Stimulated activated CD4-positive, alpha-beta T cell treated with anti-CD3 and anti-CD28 coated beads, Interleukin-4, amount 100 ng/mL, for 48 hours (primary cell): ENCODE results near the gene EREG.

Experiments
- DNase-seq, 2 donors: peaks; one replicate each; pipeline ENCODE4 v3.0.0-alpha.2; 2020; ENCODE audit warnings: low read depth in 2 of 2

Gene EREG

DNA sequence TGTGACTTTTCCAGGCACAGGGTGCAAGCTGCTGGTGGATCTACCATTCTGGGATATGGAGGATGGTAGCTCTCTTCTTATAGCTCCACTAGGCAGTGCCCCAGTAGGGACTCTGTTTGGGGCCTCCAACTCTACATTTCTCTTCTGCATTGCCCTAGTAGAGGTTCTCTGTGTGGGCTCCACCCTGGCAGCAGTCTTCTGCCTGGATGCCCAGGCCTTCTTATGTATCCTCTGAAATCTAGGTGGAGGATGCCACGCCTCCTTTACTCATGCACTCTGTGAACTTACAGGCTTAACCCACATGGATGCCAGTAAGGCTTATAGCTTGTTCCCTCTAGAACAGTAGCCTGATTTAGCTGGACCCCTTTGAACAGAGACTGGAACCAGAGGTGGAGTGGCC is 20.9 kb upstream of the EREG start:
- no peak for DNase-seq

DNA sequence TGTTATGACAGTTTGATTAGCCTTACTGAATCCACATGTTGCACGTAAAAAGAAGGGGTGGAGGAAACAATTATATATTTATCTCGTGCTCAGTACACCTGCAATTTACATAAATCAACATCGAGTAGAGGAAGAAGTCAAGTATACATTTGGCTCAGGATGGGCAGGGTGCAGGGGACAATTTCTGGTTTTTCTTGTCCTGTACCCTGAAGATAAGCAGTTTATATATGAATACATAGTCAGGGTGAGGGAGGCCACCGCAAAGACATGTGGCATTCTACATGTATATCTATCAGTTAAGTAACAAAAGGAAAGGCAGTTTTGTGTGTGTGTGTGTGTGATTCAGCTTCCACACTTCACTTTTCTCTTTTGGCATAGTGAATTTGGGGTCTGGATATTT is 11.1 kb upstream of the EREG start:
- DNase-seq: no peak

DNA sequence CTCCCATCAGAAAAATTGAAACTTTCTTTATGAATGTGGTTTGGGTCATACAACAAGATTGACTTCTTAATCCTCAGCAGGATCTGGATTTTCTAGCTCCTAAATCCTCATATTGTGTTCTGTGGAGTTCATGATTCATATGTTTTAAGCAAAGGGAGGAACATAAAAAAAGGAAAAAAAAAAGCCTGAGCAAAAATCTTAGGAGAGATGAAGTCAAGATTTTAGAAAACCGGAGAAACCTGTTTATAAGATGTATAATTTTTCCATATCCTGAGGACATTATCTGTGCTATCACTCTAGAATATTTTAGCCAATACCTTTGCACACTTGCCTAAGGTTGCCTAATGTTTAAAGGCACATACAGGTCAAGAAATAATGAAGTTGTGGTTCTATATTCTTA is 7.0 kb upstream of the EREG start:
- DNase-seq: no peak

DNA sequence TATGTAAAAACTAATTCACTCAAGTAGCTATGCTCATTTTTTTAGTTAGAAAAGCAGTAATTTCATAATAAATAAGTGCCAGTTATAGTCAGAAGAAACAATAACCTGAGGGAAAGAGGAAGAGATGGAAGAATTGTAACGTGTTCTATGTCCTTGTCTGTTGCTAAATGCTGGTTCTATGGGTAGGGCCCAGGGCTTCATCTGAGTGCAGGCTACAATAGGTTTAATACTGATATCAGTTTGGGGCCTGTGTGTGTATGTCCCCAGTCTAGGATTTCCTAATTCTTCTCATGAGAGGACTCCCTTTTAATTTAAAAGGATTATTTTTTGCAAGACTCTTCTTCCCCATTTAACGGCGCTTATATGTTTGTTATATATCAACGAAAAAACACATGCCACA is 3.3 kb upstream of the EREG start:
- DNase-seq: no peak

DNA sequence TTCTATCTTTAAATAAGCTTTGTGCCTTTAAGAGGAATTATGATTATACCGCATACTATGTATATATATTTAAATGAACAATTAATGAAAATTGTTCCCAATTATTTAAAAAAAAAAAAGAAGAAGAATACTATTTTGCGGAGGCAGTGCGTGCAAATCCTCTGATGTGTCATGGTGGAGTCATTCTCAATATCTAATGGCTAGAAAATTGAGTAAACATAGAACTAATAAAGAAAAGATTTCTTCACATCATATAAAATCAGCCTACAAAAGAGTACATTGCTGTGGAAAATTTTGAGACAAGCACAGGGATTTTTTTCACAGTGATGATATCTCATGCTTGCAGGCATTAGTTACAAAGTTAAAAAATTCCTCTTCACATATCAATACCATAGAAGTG is 2.6 kb upstream of the EREG start:
- no peak for DNase-seq

DNA sequence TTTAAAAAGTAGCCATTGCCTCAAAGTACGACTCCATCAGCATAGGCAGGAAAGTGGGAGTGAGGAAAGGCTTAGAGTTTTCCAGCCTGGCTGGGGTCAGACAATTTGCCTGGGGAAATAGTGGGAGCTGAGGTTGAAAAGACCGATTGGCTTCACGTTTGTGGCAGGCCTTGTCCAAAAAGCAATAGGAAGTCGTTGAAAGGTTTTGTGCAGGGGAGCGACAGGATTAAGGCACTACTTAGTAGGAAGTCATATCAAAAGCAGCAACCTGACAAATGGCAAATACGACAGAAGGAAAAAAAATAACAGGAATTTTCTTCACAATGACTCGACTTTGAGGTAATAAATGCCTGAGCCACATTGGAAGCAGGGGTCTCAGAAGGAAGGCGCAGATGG is 691 bp upstream of the EREG start:
- DNase-seq: no peak

DNA sequence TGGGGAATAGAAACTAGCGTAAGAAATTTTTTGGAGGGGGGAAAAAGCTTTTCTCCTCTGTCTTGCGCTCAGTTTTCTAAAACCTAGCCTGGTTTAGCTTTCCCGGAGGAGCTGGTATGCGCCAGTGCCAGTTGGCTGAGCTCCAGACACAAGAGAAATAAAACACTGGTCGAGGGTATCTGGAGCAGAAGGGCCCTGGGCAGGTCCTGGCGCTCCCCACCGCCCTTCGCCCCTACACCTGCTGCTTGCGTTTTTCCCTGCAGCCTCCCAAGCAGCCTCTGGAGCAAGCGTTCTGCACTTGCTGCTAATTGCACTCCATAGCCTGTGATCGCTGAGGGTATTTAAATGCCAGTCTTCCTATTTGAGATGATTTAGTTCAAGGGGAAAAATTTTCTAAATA is 816 bp downstream of the EREG start:
- no peak for DNase-seq

DNA sequence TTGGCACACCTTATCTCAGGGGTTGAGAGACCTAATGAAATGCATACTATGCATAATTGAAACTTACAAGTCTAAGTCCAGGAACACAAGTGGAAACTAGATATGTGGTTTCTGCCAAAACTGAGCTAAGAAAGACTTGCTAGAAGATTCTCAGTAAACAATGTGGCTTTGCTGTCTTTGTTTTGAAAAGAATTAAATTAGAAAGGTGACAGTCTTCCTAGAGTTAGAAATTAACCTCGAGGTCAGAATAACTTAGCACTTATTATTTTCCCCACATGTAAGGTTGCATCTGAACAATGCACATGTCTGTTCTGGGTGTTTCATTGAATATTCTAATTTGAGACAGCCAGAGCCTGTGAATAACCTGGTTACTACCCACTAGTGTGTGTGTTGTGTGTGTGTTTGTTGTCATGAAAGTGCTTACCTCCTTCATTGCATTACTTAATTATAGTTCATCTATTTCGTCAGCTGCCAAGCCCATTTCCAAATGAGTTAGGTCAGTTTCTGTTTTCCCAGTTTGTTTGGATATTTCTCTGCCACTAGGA is 1.5 kb downstream of the EREG start:
- DNase-seq: no peak

DNA sequence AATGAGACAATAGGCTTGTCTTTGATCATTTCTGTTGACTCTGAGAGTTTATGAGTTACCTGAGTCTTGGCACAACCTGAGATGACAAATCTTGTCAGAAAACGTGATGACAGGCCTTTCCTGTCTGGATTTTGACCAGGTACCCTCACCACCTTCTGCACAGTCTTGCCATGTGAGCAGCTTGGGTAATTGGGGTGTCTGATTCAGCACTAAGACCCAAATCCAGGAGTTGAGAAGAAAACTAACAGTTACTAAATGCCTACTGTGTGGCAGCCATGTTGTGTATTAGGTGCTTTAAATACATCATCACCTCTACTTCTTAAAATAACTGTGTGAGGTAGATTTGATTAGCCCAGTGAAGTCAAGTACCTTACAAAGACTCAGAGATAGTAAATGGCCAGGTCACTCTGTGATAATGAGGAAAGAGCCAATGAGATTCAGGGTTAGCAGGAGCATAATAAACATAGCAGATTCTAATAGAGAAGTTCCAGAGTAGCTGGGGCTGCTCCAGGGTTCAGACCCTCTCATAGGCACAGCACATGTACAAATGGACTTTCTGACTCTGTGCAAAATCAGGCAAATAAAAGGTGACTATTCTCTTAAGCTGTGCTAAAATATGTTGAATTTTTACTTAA is 2.8 kb downstream of the EREG start:
- no peak for DNase-seq

DNA sequence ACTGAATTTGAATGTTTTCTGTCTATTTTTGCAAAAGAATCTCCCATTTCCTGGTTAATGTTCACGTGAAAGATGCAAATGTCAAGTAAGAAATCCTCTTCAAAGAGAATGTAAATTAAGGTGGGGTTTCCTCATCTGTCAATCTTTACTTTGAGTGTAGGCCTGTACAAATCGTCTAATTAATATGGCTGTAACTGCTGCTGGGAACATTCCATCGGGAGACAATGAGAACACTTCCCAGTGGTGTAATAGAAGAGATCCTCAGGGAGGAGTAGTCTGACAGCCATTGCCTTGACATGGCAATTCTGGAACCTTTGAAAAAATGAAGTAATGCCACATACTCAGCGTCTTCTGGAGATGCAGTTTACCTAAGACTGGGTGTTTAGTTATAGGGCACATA is 3.7 kb downstream of the EREG start:
- no peak for DNase-seq

DNA sequence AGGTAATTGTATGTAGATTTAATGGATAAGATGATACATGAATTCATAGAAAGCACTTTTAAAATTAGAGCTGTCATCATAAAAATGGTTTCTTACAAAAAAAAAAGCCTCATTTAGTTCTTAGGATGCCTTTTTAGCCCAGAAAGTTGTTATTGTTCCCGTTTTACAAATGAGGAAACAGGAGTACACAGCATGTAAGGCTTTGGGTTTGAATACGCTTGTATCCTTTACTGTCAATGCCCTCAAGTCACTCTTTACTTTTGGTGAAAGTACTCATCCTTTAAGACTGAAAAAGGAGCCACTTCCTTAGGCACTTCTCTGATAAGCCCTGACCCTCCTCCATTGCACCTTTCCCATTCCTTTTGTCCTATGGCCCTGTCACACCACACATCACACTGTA is 4.9 kb downstream of the EREG start:
- no peak for DNase-seq

DNA sequence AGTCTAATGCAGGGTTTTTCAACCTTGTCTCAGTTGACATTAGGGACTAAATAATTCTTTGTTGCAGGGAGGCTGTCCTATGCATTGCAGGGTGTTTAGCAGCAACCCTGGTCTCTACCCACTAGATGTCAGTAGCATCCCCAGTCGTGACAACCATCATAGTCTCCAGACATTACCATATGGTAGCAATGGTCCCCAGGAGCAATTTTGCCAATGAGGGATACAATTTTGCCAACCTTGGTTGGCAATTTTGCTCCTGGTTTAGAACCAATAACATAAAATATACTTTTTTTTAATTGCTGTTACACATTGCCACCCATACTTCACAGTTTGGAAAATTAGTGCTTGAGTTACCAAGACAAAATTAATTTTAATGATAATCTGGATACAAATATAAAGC is 6.0 kb downstream of the EREG start:
- DNase-seq: peak in 1 of 2 donors; percentile 3

DNA sequence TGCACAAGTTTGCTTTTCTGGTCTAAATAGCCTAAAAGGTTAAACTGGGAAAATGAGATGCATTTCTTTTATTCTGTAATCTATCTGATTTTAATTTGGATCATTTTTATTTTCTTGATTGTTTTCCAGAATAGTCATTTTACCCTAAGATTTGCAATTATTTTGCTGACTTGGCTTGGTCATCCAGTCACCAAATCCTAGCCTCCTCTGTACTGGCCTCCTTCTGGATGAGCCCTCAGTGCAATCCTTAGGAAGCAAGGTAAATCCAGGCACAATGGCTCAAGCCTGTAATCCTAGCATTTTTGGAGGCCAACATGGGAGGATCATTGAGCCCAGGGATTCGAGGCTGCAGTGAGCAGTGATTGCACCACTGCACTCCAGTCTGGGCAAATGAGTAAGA is 9.2 kb downstream of the EREG start:
- DNase-seq: no peak

DNA sequence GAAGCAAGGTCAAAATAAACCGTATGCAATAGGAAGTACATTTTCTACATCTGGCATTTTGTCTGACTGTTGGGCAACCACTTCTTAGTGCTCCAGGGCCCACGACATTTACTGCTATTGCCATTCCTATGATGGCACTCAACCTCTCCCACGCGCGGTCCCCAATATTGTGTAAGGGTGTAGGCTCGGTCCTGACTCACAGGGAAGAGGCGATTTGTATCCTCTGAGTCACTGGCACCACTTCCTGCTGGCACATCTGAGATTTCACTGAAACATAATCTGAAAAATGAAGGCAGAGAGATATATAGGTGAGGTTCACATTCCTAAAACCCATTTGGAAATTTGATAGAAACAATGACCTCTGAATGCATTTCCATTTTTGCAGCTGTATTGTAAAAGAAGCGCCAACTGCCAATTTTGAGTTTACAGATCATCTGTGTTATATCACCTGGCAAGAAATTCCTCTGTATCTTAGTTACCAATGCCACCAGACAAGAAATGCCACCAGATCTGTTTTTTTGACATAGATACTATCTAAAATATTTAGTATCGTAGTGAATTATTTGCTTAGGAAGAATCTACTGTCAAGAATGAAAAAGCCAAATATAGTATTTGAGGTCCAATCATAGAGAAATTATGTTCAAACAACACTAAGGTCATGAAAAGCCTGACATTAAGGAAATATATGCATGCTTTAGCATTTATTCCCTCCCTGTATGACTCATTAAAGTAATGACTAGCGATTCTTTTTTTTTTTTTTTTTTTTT is 9.8 kb downstream of the EREG start:
- DNase-seq: no peak

DNA sequence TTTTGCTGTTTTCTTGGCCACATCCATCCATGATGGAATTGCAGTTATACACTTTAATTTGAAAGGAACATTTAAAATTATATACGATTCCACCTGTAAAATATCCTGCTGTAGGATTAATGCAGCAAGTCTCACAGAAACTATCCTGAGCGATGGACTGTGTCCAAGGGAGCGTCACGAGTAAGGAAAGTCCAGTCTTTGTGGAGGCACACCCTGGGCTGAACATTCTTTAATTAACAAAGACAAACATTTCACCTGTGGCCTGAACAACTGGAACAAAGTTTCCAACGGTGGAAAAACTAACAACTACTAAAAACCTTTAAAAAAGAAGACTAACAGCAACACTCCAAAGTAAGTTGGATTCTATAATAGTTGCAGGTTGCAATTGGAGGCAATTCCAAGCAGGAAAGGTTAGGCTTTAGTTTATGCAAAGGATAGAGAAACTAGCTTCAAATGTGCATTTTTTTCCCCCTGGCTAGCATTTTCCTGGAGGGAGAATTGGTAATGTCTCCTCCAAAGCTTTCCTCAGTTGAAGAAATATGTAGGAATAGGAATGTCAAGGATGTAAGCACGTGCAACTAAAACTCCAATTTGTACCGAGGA is 11.0 kb downstream of the EREG start:
- DNase-seq: no peak

DNA sequence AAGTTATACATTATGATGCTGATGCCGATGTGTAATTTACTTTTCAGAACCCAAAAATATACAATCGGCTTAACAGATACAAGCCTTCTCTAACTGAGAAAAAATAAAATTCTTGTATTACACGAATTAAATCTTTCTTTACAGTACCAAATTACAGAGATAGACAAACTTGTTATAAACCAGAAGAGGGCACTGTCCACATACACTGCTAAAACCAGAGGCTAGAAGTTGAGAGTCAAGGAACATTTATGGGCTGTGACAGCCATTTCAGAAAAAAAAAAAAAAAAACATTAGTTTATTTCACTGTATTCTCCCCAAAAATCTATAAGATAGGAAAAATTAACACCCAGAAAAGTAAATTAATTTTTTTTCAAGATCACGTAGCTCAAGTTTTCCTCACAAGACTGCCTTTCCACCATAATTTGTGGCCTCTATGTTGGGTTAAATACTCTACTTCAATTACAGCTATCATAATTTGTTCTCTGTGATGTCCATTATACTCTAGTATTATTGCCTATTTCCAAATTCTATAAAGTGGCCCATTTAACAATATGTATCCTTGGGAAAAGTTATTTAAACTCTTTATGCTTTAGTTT is 12.0 kb downstream of the EREG start:
- no peak for DNase-seq

DNA sequence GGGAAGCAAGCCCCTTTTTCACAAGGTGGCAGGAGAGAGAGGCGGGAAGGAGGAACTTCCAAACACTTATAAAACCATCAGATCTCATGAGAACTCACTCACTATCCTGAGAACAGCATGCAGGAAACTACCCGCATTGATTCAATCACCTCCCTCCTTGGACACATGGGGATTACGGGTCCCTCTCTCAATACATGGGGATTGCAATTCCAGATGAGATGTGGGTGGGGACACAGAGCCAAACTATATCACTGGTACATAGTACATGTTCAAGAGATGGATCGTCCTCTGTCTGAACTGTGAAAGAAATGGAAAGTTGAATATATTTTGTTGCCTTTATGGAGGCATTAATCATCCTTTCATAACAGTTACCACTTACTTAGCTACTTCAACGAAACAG is 12.8 kb downstream of the EREG start:
- DNase-seq: no peak

DNA sequence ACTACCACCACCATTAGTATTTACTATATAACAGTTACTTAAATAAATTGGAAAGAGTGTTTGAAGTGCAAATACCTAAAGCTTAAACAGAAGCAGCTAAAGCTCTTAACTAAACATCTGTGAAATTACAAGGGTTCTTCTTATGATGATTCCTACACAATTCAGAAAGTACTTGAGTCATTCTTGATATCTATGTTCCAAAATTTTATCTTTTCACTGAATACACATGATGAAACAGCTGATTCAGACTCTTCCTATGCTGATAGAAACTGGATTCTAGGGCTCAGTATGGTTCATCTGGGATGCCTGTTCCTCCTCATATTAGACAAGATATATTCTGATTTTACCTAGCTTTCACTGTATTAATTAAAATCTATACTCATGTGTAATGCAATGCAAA is 13.6 kb downstream of the EREG start:
- no peak for DNase-seq

DNA sequence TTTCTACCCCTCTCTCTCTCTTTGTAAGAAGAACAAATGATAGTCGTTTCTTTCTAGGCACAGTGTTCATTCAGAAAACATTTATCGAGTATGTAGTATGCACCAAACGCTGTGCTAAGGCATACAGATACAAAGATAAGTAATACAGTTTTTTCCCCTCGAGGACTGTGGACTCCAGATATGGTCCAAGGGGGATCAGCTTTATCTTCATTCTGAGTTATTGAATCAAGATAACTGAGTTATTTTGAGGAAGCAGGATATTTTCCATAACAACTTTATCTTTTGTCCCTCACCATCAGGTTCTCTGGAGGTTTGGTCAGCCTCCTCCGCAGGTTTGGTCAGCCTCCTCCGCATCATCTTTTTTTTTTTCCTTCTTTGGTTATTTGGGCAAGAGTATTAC is 15.0 kb downstream of the EREG start:
- DNase-seq: no peak

DNA sequence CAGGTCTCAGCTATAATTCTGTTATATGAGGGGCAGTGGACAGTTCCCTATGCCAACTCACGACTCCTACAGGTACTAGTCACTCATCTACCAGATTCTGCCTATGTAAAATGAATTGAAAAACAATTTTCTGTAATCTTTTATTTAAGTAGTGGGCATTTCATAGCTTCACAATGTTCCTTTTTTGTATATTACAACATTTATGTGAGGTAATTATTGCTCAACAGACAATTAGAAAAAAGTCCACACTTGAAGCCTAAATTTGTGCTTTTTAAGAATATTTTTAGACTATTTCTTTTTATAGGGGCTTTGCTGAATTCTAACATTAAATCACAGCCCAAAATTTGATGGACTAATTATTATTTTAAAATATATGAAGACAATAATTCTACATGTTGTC is 20.4 kb downstream of the EREG start:
- DNase-seq: no peak

DNA sequence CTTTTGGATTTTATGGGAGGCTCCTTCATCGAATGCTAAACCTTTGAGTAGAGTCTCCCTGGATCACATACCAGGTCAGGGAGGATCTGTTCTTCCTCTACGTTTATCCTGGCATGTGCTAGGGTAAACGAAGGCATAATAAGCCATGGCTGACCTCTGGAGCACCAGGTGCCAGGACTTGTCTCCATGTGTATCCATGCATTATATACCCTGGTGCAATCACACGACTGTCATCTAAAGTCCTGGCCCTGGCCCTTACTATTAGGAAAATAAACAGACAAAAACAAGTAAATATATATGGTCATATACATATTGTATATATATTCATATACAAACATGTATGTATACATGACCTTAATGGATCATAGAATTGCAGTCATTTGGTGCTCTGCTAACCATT is 21.2 kb downstream of the EREG start:
- DNase-seq: no peak

DNA sequence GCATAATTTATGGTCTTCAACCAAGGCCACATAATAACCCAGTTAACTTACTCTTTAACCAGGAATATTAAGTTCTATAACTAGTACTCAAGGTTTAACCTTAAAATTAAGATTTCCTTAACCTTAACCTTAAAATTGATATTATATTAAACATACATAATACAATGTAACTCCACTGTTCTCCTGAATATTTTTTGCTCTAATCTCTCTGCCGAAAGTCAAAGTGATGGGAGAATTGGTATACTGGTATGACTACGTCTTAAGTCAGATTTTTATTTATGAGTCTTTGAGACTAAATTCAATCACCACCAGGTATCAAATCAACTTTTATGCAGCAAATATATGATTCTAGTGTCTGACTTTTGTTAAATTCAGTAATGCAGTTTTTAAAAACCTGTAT is 22.8 kb downstream of the EREG start:
- DNase-seq: no peak

DNA sequence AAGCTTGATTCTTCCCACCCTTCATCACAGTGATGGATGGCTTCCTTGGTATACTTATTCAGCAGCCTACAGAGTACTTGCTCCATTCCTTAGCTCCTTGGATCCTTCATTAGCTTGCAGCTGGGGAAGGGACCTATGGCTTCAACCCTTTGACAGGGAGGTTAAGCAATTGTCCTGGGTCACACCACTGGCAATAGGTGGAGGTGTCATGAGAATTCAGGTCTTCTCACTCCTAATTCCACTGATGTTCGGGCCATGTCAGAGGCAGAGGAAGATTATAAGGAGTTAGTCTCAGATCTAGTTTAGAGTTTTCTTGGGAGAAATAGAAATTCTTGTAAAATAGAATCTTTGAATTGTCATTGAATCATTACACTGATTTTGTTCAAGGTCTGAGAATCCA is 24.5 kb downstream of the EREG start:
- DNase-seq: no peak
